ENCODE data around the gene AHSP.
"Not testable (repeated sequence)": the region's sequence is repeated elsewhere in the genome, so short reads cannot be mapped to it uniquely, and the experiment has no call there.

The AHSP gene

DNA sequence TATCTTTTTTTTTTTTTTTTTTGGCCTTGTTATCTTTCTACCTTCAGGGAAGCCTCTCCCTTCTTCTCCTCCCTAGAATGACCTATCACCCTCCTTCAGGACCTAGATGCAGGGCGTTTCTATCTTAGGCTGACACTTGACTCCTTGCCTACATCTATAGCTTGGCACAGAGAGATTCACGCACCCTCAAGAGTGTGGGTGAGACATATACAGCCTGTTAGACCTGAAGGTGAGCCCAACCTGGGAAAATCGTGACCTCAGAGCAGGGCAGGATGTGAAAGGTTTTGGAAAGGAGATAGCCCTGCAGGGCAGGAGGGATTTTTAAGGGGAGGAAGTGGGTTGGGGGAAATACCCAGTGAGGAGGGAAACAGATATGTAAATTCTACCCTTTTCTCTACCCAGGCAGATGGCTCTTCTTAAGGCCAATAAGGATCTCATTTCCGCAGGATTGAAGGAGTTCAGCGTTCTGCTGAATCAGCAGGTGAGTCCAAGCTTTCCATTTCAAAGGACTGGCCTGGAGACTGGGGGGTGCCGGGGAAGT is at the start of gene AHSP:
TSS of gene AHSP (plus strand) at position 167 of the 541 bp plus-strand sequence. CDS start at position 407, 240 bp downstream.
- DNase-seq, result no peak

GRCh38 chr16:31478956-31479355 is 48.7 kb upstream of the AHSP start:
- DNase-seq, result no peak

- no peak for DNase-seq
Measured at GRCh38 chr16:31479751-31480150, 47.9 kb upstream of the AHSP start.

- no peak for DNase-seq
Measured at GRCh38 chr16:31480851-31481536, 46.7 kb upstream of the AHSP start.

DNA sequence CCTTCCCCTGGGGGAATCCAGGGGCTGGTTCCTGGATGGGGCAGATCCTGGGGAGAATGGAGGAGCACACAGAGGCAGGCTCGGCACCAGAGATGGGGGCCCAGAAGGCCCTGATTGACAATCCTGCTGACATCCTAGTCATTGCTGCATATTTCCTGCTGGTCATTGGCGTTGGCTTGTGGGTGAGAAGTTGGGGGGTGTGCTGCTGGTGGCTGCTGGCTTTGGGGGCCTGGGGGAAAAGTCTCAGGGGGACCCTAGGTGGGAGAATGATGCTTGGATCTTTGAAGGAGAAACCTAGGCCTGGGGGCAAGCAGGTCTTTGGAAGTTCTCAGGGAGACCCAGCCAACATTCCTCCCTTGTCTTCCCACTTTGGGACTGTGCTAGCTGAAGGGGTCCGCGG is 44.6 kb upstream of the AHSP start, which contains the start of gene SLC5A2:
TSS of gene SLC5A2 (plus strand) at position 43 of the 400 bp plus-strand sequence. CDS start at position 57, 14 bp downstream.
- no peak for DNase-seq

- not testable (repeated sequence) for DNase-seq
Measured at GRCh38 chr16:31484048-31484447, 43.7 kb upstream of the AHSP start.

- DNase-seq, result no peak
Measured at GRCh38 chr16:31484491-31485171, 43.1 kb upstream of the AHSP start.

DNA sequence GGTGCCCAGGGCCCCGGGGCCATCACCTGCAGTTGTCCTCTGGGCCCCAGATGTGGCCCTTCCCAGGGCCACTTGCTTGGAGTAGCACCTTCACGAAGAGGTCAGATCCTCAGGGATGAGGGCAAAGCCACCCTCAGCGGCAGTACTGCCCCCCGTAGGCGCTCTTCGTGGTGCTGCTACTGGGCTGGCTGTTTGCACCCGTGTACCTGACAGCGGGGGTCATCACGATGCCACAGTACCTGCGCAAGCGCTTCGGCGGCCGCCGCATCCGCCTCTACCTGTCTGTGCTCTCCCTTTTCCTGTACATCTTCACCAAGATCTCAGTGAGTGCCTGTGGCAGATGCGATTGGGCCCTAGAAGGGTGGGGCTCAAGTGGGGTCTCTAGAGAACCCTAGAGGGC is 42.1 kb upstream of the AHSP start:
- no peak for DNase-seq

DNA sequence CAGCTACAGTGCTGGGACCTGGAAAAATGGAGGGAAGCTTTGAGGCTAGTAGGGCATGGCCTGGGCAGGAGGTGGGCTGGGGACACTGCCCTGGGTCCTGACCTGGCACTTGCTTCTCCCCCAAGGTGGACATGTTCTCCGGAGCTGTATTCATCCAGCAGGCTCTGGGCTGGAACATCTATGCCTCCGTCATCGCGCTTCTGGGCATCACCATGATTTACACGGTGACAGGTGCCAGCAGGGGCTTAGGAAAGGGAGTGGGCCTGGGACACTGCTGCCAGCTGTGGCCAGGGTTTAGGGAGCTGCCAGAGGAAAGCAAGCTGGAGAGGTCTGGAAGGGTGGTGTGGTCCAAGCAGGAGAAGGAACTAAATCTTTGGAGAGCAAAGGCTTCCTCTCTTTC is 41.7 kb upstream of the AHSP start:
- DNase-seq, result no peak

DNA sequence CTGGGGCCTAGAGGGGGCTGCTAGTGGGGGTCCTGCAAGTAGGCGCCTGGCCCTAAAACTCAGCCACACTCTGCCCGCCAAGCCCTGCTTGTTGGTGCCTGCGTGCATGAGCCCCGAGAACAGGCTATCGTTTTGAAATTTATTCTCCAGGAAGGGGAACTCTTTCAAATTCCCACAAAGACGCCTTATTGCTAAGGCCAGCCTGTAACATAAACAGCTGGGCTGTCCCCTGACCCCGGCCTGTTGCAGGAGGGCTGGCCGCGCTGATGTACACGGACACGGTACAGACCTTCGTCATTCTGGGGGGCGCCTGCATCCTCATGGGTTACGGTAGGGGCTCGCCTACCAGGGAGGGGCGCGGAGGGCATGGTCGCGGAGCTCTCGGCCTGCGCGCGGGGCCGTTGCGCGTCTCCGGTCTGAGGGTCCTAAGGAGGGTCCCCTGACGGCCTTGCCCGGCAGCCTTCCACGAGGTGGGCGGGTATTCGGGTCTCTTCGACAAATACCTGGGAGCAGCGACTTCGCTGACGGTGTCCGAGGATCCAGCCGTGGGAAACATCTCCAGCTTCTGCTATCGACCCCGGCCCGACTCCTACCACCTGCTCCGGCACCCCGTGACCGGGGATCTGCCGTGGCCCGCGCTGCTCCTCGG is 40.5 kb upstream of the AHSP start:
- DNase-seq, result no peak

GRCh38 chr16:31487720-31488467 is 39.8 kb upstream of the AHSP start:
- DNase-seq, result peak; percentile 58

GRCh38 chr16:31488468-31489297 is 39.0 kb upstream of the AHSP start:
- DNase-seq, result no peak

DNA sequence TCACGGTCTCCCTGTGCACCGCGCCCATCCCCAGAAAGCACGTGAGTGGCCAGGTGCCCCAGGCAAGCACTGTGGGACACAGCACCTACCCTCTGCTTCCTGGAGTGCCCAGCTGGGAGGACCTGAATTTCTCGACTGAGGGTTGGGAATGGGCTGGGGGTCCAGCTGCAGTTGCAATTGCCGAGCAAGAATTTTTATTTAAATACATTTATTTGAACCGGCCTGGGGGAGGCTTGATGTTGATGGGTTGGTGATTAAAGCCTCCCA is 38.5 kb upstream of the AHSP start:
- no peak for DNase-seq

- DNase-seq, result no peak
Measured at GRCh38 chr16:31489616-31490584, 37.8 kb upstream of the AHSP start.

DNA sequence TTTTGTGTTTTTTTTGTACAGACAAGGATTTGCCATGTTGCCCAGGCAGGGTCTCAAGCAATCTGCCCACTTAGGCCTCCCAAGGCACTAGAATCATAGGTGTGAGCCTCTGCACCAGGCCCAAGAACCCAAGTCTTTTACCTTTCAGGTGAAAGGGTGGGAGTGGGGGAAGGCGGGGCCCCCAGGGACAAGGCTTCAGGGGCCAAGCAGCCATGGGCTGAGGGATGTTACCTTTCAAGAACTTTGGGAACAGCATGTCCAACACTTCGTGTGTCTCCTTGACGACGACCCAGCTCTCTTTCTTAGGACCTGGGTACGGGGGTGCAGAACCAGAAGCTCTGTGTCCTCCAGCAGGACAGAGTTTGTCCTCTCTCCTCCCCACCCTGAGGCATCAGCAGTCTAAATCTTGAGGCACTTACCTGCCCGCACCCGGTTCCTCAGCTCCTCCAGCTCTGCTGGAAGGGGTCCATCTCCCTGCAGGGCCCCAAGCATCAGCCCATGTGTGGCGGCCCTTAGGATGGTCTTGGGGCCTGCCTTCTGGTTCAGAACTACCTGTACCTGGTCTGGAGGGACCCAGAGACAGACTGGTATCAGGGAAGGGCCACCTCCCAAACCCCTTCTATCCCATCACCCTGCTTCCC is 35.8 kb upstream of the AHSP start:
- no peak for DNase-seq

- DNase-seq, result no peak
Measured at GRCh38 chr16:31493506-31494125, 34.1 kb upstream of the AHSP start.

DNA sequence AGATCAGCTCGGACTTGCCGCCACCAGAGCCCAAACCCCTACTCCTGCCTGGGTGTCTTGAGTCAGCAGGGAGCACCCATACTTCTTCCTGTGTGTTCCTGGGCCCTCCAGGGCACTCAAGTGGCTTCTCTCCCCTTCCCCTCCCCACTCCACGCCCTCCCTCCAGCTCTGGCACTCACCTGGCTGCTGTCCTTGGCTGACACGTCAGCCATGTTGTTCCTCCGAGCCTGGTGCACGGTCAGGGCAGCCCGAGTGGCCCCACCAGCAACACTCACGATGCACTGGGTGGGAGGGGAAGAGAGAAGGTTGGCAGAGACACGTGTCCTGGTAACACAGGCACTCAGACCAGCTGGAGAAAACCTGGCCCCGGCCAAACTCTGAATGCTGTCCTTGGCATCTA is 31.0 kb upstream of the AHSP start:
- DNase-seq, result no peak

- DNase-seq, result no peak
Measured at GRCh38 chr16:31498493-31498892, 29.2 kb upstream of the AHSP start.

DNA sequence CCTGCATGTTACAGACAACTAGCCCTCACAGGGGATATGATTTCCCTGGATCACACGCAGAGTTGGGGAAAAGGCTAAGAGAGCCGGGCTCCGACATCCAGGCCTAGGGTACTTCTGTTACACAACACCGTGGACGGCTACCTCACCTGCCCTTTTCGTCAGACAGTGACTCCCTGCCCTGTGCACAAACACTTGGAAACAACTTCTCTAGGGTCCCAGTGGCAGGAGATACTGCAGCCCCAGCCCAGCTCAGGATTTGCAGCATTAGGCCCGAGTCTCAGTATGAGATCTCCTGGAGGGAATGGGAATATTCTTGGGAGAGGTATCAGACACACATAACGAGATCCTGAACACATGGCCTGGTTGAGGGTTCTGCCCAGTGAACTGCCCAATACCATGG is 27.8 kb upstream of the AHSP start:
- no peak for DNase-seq

All from stimulated activated CD4-positive, alpha-beta T cell treated with anti-CD3 and anti-CD28 coated beads, Interleukin-12 subunit alpha, Interleukin-12 subunit beta, amount 100 ng/mL, for 4 hours (primary cell).